HG03095 (cell line): Measurements from ENCODE around the gene PHPT1.
"Not testable (repeated sequence)": the region's sequence is repeated elsewhere in the genome, so short reads cannot be mapped to it uniquely, and the experiment has no call there.

Experiments used
- ATAC-seq: cut with Tn5 transposase; IDR thresholded peaks from one replicate; pipeline ENCODE4 v1.9.1; 2021; ENCODE audit warnings: moderate library complexity; ENCODE audit not compliant: unreplicated experiment

PHPT1 gene

GRCh38 chr9:136821826-136822544 is 27.2 kb upstream of the PHPT1 start:
- ATAC-seq: no peak

GRCh38 chr9:136823136-136824046 is 25.8 kb upstream of the PHPT1 start:
- ATAC-seq: no peak

- ATAC-seq: no peak
Observed at GRCh38 chr9:136824496-136825225, 24.5 kb upstream of the PHPT1 start.

GRCh38 chr9:136825295-136826187 is 23.7 kb upstream of the PHPT1 start:
- no peak for ATAC-seq

GRCh38 chr9:136826188-136826541 is 23.0 kb upstream of the PHPT1 start:
- no peak for ATAC-seq

- ATAC-seq: no peak
Observed at GRCh38 chr9:136826703-136827582, 22.3 kb upstream of the PHPT1 start.

GRCh38 chr9:136827794-136828473 is 21.3 kb upstream of the PHPT1 start:
- ATAC-seq: no peak

- no peak for ATAC-seq
Observed at GRCh38 chr9:136828474-136829140, 20.6 kb upstream of the PHPT1 start.

- no peak for ATAC-seq
Observed at GRCh38 chr9:136829412-136829811, 19.8 kb upstream of the PHPT1 start.

GRCh38 chr9:136829981-136830885 is 19.0 kb upstream of the PHPT1 start:
- no peak for ATAC-seq

- no peak for ATAC-seq
Observed at GRCh38 chr9:136831002-136831719, 18.0 kb upstream of the PHPT1 start.

GRCh38 chr9:136831720-136832104 is 17.5 kb upstream of the PHPT1 start:
- no peak for ATAC-seq

- ATAC-seq: no peak
Observed at GRCh38 chr9:136832581-136832980, 16.6 kb upstream of the PHPT1 start.

- ATAC-seq: not testable (repeated sequence)
Observed at GRCh38 chr9:136833381-136834048, 15.7 kb upstream of the PHPT1 start.

- no peak for ATAC-seq
Observed at GRCh38 chr9:136835162-136835931, 13.9 kb upstream of the PHPT1 start.
